HG02798 (cell line): Measurements from ENCODE around the gene RGPD4.
"Not testable (repeated sequence)": the region's sequence is repeated elsewhere in the genome, so short reads cannot be mapped to it uniquely, and the experiment has no call there.

ENCODE experiments used
- ATAC-seq: cut with Tn5 transposase; IDR thresholded peaks from one replicate; pipeline ENCODE4 v1.9.1; 2021; ENCODE audit warnings: mild to moderate bottlenecking; ENCODE audit not compliant: unreplicated experiment, poor library complexity

The RGPD4 gene

GRCh38 chr2:107826749-107827148, at the start of gene RGPD4:
Gene RGPD4 (plus strand): TSS chr2:107826892. CDS start chr2:107827014, 122 bp downstream.
- not testable (repeated sequence) for ATAC-seq

- no peak for ATAC-seq
These were observed 48.7 kb upstream of the RGPD4 start for GRCh38 chr2:107777974-107778373.

GRCh38 chr2:107785756-107786155, 40.9 kb upstream of the RGPD4 start:
- no peak for ATAC-seq

- ATAC-seq = no peak
These were observed 35.9 kb upstream of the RGPD4 start for GRCh38 chr2:107790837-107791236.

- ATAC-seq = no peak
These were observed 25.2 kb upstream of the RGPD4 start for GRCh38 chr2:107801498-107801897.

GRCh38 chr2:107804608-107805498, 21.8 kb upstream of the RGPD4 start:
- no peak for ATAC-seq

- ATAC-seq = no peak
These were observed 19.8 kb upstream of the RGPD4 start for GRCh38 chr2:107806901-107807300.

- no peak for ATAC-seq
These were observed 18.7 kb upstream of the RGPD4 start for GRCh38 chr2:107807988-107808387.

- ATAC-seq = no peak
These were observed 17.7 kb upstream of the RGPD4 start for GRCh38 chr2:107808959-107809358.

GRCh38 chr2:107809835-107810234, 16.9 kb upstream of the RGPD4 start:
- no peak for ATAC-seq

- ATAC-seq = no peak
These were observed 16.0 kb upstream of the RGPD4 start for GRCh38 chr2:107810734-107811133.

GRCh38 chr2:107811411-107811810, 15.3 kb upstream of the RGPD4 start:
- ATAC-seq = no peak

GRCh38 chr2:107812006-107812405, 14.7 kb upstream of the RGPD4 start:
- ATAC-seq = no peak

- ATAC-seq = no peak
These were observed 9.3 kb upstream of the RGPD4 start for GRCh38 chr2:107817378-107817777.

GRCh38 chr2:107822302-107822701, 4.4 kb upstream of the RGPD4 start:
- ATAC-seq = no peak

GRCh38 chr2:107824451-107825205, 2.1 kb upstream of the RGPD4 start:
- ATAC-seq = no peak

- no peak for ATAC-seq
These were observed 1.5 kb upstream of the RGPD4 start for GRCh38 chr2:107825206-107825563.

- ATAC-seq = not testable (repeated sequence)
These were observed 2.8 kb downstream of the RGPD4 start for GRCh38 chr2:107829514-107829913.

GRCh38 chr2:107833152-107833551, 6.5 kb downstream of the RGPD4 start:
- ATAC-seq = not testable (repeated sequence)

- ATAC-seq = not testable (repeated sequence)
These were observed 6.9 kb downstream of the RGPD4 start for GRCh38 chr2:107833618-107834017.

GRCh38 chr2:107916121-107916520, 89.4 kb downstream of the RGPD4 start:
- ATAC-seq = not testable (repeated sequence)
